ENCODE measurements around the gene TMEM59. TPM values are rescaled to one million over a fixed set of nuclear protein-coding genes. Genes with fewer than 3 reads are reported as not detected.

Gene TMEM59
- total RNA-seq, 1 experiment from 2014 or later: 239 TPM

DNA sequence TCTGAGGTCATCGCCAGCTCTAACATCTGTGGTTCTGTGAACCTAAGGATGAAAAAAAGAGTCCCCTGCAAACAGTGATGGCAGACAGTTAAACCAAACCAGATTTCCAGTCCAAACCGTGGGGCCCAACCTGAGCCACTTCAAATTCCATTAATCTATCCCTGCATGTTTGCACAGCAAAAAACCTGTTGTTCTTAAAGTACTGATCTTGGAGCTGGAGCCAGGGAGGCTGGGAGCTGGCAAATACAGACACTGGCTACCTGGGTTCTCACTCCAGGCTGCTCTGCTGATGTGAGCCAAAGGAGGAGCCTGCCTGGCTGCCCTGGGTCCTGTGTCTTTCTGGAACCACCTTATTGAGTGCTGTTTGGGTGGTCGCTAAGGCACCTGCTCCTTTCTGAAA, 51.4 kb downstream of the TMEM59 start:
- Histone ChIP-seq H3K9me2 (ENCODE audit: insufficient read depth) (no peaks in the 10 kb centered on the region), H4K20me1 (ENCODE audit: insufficient read depth) (no peaks in the 10 kb centered on the region), H3K79me2 (ENCODE audit: low read depth) (no peaks in the 10 kb centered on the region), H3K9me3 (ENCODE audit: insufficient read depth, low read depth) (no peaks in the 10 kb centered on the region), H2AFZ (no peak overlapping the region), H3K27me3 (ENCODE audit: insufficient read depth, low read depth) (no peaks in the 10 kb centered on the region), H3K4me3 (no peak overlapping the region), H3K4me1 (replicated peaks; ENCODE audit: insufficient read depth) (no peaks in the 10 kb centered on the region), H3K27ac (no peak overlapping the region), H3K4me2 (no peak overlapping the region), H3F3A (ENCODE audit: insufficient read depth, low read depth) (no peaks in the 10 kb centered on the region), H3K36me3 (ENCODE audit: low read depth) (no peaks in the 10 kb centered on the region)
- no peak for DNase-seq
- ChIA-PET CTCF (no interaction called here), POLR2A (ENCODE audit: unreplicated experiment) (interaction anchor here (0.6 to 0.7 kb wide), 2 partner anchors 36 to 47 kb away, joined by 3 read pairs; no protein-coding TSS in a partner anchor)
- TF ChIP-seq EZH2 (IDR thresholded peaks at IDR 0.05; ENCODE audit: low read depth): no peak
- TF ChIP-seq, protein P1, sequence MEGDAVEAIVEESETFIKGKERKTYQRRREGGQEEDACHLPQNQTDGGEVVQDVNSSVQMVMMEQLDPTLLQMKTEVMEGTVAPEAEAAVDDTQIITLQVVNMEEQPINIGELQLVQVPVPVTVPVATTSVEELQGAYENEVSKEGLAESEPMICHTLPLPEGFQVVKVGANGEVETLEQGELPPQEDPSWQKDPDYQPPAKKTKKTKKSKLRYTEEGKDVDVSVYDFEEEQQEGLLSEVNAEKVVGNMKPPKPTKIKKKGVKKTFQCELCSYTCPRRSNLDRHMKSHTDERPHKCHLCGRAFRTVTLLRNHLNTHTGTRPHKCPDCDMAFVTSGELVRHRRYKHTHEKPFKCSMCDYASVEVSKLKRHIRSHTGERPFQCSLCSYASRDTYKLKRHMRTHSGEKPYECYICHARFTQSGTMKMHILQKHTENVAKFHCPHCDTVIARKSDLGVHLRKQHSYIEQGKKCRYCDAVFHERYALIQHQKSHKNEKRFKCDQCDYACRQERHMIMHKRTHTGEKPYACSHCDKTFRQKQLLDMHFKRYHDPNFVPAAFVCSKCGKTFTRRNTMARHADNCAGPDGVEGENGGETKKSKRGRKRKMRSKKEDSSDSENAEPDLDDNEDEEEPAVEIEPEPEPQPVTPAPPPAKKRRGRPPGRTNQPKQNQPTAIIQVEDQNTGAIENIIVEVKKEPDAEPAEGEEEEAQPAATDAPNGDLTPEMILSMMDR (conservative IDR thresholded peaks at IDR 0.05): no peak
- intact Hi-C loops (cut with micrococcal nuclease; ENCODE audit: unreplicated experiment): no loop called here
- no TSS peak for BruUV-seq (replicated peaks)

DNA sequence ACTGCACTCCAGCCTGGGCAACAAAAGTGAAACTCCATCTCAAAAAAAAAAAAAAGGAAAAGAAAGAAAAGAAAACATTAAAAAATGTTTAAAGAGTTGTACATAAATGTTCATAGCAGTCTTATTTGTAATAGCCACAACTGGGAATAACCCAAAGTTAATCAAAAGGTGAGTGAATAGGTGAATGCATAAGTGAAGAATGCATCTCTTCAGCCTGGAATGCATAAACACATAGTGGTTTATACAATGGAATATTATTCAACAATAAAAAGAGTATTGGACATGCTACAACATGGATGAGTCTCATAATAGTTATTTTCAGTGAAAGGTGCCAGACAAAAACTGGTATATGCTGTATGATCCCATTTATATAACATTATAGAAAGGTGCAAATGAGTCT, 53.1 kb downstream of the TMEM59 start:
- H3K27ac ChIP-seq: no peak overlapping the region
- ChIA-PET POLR2A (ENCODE audit: unreplicated experiment) (no interaction called here), CTCF (interaction anchor here (0.6 kb wide), 2 partner anchors 12 to 717 kb away, joined by 3 read pairs; no protein-coding TSS in a partner anchor)
- TF ChIP-seq EZH2 (IDR thresholded peaks at IDR 0.05; ENCODE audit: low read depth): no peak
- TF ChIP-seq, protein P1 (conservative IDR thresholded peaks at IDR 0.05): no peak
- no peaks in the 10 kb centered on the region for H3K36me3 ChIP-seq (ENCODE audit: low read depth)
- H3F3A ChIP-seq (ENCODE audit: insufficient read depth, low read depth): no peaks in the 10 kb centered on the region
- no peak overlapping the region for H3K4me2 ChIP-seq
- H3K9me3 ChIP-seq (ENCODE audit: insufficient read depth, low read depth): no peaks in the 10 kb centered on the region
- no peaks in the 10 kb centered on the region for H3K4me1 ChIP-seq (replicated peaks; ENCODE audit: insufficient read depth)
- H4K20me1 ChIP-seq (ENCODE audit: insufficient read depth): no peaks in the 10 kb centered on the region
- no peak overlapping the region for H3K4me3 ChIP-seq
- H3K79me2 ChIP-seq (ENCODE audit: low read depth): no peaks in the 10 kb centered on the region
- no peak overlapping the region for H2AFZ ChIP-seq
- DNase-seq: no peak
- no TSS peak for BruUV-seq (replicated peaks)
- H3K27me3 ChIP-seq (ENCODE audit: insufficient read depth, low read depth): no peaks in the 10 kb centered on the region
- H3K9me2 ChIP-seq (ENCODE audit: insufficient read depth): no peaks in the 10 kb centered on the region
- intact Hi-C loops (cut with micrococcal nuclease; ENCODE audit: unreplicated experiment): no loop called here

DNA sequence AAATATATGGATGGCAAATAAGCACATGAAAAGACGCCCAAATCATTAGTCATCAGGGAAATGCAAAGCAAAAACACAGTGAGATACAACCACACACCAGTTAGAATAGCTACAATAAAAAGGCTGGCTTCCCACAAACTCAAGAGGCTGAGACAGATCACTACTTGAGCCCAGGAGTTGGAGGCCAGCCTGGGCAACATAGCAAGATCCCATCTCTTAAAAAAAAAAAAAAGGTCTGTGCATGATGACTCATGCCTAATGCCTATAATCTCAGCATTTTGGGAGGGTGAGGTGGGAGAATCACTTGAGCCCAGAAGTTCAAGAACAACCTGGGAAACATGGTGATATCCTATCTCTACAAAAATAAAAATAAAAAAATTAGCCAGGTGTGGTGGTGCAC, 54.8 kb downstream of the TMEM59 start:
- Histone ChIP-seq H4K20me1 (ENCODE audit: insufficient read depth) (no peaks in the 10 kb centered on the region), H3F3A (ENCODE audit: insufficient read depth, low read depth) (no peaks in the 10 kb centered on the region), H3K36me3 (ENCODE audit: low read depth) (no peaks in the 10 kb centered on the region), H3K27ac (no peak overlapping the region), H3K9me2 (ENCODE audit: insufficient read depth) (no peaks in the 10 kb centered on the region), H3K27me3 (ENCODE audit: insufficient read depth, low read depth) (no peaks in the 10 kb centered on the region), H3K9me3 (ENCODE audit: insufficient read depth, low read depth) (no peaks in the 10 kb centered on the region), H2AFZ (no peak overlapping the region), H3K79me2 (ENCODE audit: low read depth) (no peaks in the 10 kb centered on the region), H3K4me1 (replicated peaks; ENCODE audit: insufficient read depth) (no peaks in the 10 kb centered on the region), H3K4me2 (no peak overlapping the region), H3K4me3 (no peak overlapping the region)
- intact Hi-C loops (cut with micrococcal nuclease; ENCODE audit: unreplicated experiment): no loop called here
- ChIA-PET CTCF (no interaction called here), POLR2A (ENCODE audit: unreplicated experiment) (no interaction called here)
- no TSS peak for BruUV-seq (replicated peaks)
- TF ChIP-seq, protein P1 (conservative IDR thresholded peaks at IDR 0.05): no peak
- no peak for TF ChIP-seq EZH2 (IDR thresholded peaks at IDR 0.05; ENCODE audit: low read depth)
- no peak for DNase-seq

Measured in PC-9 (cell line).